Suppressor macrophage (primary cell): ENCODE data around the gene PLK5.

Experiments
- DNase-seq, 4 experiments: peaks; one replicate each; pipeline ENCODE4 v3.0.0-alpha.2; 2020 to 2022

PLK5 gene

GRCh38 chr19:1580382-1580781 lies 56.5 kb downstream of the PLK5 start:
- no peak for DNase-seq

GRCh38 chr19:1580957-1581356 lies 57.1 kb downstream of the PLK5 start:
- DNase-seq = no peak

DNA sequence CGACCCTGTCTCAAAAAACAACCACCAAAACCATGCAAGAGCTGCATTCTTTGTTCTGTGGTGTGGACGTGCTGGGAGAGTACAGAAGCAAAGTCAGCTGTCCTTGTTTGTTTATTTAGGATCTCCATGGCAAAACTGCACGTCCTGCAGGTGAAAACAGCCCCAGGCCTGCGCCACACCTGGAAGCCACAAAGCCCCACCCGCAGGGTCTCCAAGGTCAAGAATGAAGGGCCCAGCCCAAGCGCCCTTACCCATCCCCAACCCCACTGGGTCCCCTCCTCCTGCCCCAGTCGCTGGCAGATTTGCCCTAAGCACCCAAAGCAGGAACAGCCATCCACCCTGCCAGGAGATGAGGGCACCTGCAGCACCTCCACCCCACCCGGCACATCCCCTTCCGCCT lies 58.3 kb downstream of the PLK5 start:
- no peak for DNase-seq

- DNase-seq = no peak
These were observed 60.8 kb downstream of the PLK5 start for GRCh38 chr19:1584500-1585242.

DNA sequence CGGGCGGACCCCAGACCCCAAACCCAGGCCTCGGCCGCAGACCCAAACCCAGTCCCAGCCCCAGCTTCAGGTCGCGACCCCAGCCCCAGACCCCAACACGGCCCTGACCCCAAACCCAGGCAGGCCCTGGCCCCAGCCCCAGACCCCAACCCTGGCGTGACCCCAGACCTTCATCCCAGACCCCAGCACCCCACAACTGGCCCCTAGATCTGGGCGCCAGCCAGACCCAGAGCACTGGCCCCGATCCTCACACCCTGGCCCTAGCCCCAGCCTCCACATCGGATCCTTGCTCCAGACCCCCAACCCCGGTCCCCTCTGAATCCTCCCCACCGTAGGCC lies 61.3 kb downstream of the PLK5 start:
- no peak for DNase-seq
